ENCODE results near the gene MX1. TPM values are rescaled to one million over a fixed set of nuclear protein-coding genes. Genes with fewer than 3 reads are reported as not detected.

The MX1 gene
- total RNA-seq, 2 experiments from 2014 or later: 682 to 702 TPM

DNA sequence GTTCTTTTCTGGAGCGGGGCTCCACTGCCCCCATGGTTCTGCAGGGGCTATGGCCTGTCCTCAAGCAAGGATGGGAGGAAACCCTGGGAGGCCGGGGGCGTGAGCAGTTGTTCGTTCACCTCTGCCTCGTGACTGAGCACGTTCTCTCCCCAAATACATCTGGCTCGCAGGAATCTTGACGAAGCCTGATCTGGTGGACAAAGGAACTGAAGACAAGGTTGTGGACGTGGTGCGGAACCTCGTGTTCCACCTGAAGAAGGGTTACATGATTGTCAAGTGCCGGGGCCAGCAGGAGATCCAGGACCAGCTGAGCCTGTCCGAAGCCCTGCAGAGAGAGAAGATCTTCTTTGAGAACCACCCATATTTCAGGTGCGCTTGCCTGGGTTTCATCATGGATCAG, 15.5 kb downstream of the MX1 start:
- Mint-ChIP-seq H3K4me3 (no peak overlapping the region), H3K9me3 (no peaks in the 10 kb centered on the region), H3K4me1 (peaks cover 55% of the 10 kb centered on the region), H3K36me3 (ENCODE audit: low read depth) (peaks cover 95% of the 10 kb centered on the region), H3K27me3 (no peaks in the 10 kb centered on the region), H3K27ac (no peak overlapping the region)
- ChIA-PET POLR2A (interaction anchor here (0.8 kb wide), 1 partner anchor 57 kb away, joined by 3 read pairs; no protein-coding TSS in a partner anchor), CTCF (no interaction called here)
- DNase-seq: no peak

DNA sequence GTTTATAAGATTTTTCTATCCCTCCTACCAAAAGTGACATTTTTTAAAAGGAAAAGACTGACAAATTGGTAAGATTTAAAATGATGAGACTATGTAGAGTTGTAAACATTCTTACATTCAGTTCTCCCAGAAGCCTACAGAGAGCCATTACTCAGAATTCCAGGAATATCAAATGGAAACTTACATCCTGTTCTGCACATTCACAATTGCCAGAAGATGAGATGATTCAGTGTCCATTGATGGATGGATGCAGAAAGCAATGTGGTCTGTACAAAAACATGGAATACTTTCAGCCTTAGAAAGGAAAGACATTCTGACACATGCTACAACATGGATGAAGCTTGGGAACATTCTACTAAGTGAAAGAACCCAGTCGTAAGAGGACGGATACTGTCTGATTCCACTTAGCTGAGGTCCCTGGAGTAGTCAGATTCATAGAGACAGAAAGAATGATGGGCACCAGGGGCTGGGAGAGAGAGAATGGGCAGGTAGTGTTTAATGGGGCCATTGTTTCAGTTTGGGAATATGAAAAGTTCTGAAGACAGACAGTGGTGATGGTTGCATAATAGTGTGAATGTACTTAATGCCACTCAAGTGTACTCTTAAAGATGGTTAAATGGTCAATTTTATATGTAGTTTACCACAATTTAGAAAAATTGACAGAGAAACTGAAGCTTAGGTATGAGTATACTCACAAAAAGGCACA, 16.6 kb downstream of the MX1 start:
- Mint-ChIP-seq H3K36me3 (ENCODE audit: low read depth) (peaks cover 95% of the 10 kb centered on the region), H3K9me3 (no peaks in the 10 kb centered on the region), H3K4me3 (no peak overlapping the region), H3K27me3 (no peaks in the 10 kb centered on the region), H3K27ac (no peak overlapping the region), H3K4me1 (peaks cover 48% of the 10 kb centered on the region)
- POLR2A ChIA-PET: interaction anchor here (1.0 to 1.4 kb wide), 3 partner anchors 9 to 80 kb away, joined by 3 read pairs; partner anchors contain the start of gene MX2
- CTCF ChIA-PET: interaction anchor here (1.2 kb wide), 1 partner anchor 8 kb away, joined by 4 read pairs; no protein-coding TSS in a partner anchor
- no peak for DNase-seq

DNA sequence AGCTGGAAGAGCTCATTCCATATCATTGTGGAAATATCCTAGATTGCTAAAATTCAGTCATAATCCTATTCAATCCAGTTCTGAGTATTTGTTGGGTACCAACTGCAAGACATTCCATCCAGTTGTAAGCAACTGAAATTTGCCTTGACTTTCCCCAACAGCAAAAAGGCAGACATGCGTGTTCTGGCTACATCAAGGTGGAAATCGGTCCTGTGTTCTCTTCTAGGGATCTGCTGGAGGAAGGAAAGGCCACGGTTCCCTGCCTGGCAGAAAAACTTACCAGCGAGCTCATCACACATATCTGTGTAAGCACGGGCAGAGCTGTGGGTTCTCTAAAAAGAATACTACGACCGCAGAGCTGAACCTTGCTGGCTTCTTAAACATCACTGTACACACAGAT, 17.5 kb downstream of the MX1 start:
- H3K27me3 Mint-ChIP-seq: no peaks in the 10 kb centered on the region
- H3K9me3 Mint-ChIP-seq: no peaks in the 10 kb centered on the region
- H3K4me1 Mint-ChIP-seq: peaks cover 41% of the 10 kb centered on the region
- ChIA-PET POLR2A (interaction anchor here (1.0 to 1.4 kb wide), 3 partner anchors 9 to 14 kb away, joined by 3 to 4 read pairs (median 3); no protein-coding TSS in a partner anchor), CTCF (interaction anchor here (1.2 kb wide), 1 partner anchor 9 kb away, joined by 4 read pairs; no protein-coding TSS in a partner anchor)
- H3K27ac Mint-ChIP-seq: no peak overlapping the region
- no peak for DNase-seq
- peaks cover 95% of the 10 kb centered on the region for H3K36me3 Mint-ChIP-seq (ENCODE audit: low read depth)
- no peak overlapping the region for H3K4me3 Mint-ChIP-seq

DNA sequence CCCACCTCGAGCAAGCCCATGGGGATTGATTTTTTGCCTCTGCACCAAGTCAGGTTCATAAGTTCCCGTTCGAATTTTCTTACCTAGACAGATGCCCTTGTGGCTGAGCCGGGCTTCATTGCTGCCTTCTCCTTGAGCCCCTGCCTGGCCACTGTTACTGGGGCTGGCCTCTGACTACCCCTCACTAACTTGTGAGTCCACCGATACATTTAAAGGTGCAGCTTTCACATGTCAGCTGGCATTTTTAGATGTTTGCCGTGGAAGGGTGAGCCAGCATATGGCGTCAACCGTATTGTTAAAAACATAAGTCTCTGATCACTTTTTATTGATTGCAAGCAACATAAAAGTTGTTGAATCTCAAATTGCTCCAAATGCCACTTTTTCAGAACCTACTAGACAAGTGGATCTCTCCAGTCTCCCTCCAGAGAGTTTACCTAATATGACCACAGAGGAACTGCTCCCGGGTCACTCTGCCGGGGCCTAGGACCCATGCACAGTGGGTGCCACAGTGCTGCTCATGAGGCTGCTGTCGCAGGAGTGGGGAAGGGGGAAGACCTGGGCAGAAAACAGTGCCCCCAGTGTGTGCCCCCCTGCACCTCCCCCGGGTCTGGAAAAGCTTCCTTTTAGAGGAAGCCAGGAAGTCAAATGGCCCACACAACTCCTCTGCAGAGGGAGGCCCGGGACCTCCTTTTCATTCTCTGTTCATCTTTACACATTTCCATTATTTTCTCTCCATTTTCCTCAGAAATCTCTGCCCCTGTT, 18.8 kb downstream of the MX1 start:
- DNase-seq: no peak
- H3K9me3 Mint-ChIP-seq: no peaks in the 10 kb centered on the region
- CTCF ChIA-PET: no interaction called here
- H3K4me1 Mint-ChIP-seq: peaks cover 34% of the 10 kb centered on the region
- no peak overlapping the region for H3K4me3 Mint-ChIP-seq
- no peaks in the 10 kb centered on the region for H3K27me3 Mint-ChIP-seq
- POLR2A ChIA-PET: interaction anchor here (0.9 kb wide), 1 partner anchor 16 kb away, joined by 3 read pairs; no protein-coding TSS in a partner anchor
- H3K36me3 Mint-ChIP-seq (ENCODE audit: low read depth): peaks cover 96% of the 10 kb centered on the region
- no peak overlapping the region for H3K27ac Mint-ChIP-seq

GRCh38 chr21:41445465-41445862, 19.4 kb downstream of the MX1 start:
- H3K9me3 Mint-ChIP-seq: no peaks in the 10 kb centered on the region
- peaks cover 31% of the 10 kb centered on the region for H3K4me1 Mint-ChIP-seq
- no peak overlapping the region for H3K4me3 Mint-ChIP-seq
- no peak overlapping the region for H3K27ac Mint-ChIP-seq
- H3K36me3 Mint-ChIP-seq (ENCODE audit: low read depth): peaks cover 95% of the 10 kb centered on the region
- ChIA-PET POLR2A (no interaction called here), CTCF (no interaction called here)
- no peak for DNase-seq
- H3K27me3 Mint-ChIP-seq: no peaks in the 10 kb centered on the region

DNA sequence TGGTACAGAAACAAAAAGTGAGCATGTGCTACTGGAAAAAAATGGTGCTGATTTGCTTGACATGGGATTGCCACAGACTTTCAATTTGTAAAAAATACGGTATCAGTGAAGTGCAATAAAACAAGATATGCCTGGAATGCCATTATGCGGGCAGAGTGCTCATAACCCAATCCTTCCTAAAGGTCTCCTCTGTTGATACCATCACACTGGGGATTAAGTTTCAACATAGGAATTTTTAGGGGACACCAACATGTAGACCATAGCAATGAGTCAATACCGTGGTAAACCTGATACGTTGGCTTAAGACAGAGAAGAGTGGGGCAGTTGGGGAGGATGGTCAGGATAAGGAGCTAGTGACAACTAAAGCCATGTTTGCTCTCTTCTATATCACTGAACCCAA, 20.5 kb downstream of the MX1 start:
- H3K27me3 Mint-ChIP-seq: no peaks in the 10 kb centered on the region
- peaks cover 29% of the 10 kb centered on the region for H3K4me1 Mint-ChIP-seq
- H3K4me3 Mint-ChIP-seq: no peak overlapping the region
- POLR2A ChIA-PET: interaction anchor here (1.3 to 1.9 kb wide), 2 partner anchors 10 to 163 kb away, joined by 3 to 7 read pairs; no protein-coding TSS in a partner anchor
- peaks cover 94% of the 10 kb centered on the region for H3K36me3 Mint-ChIP-seq (ENCODE audit: low read depth)
- H3K9me3 Mint-ChIP-seq: no peaks in the 10 kb centered on the region
- CTCF ChIA-PET: no interaction called here
- H3K27ac Mint-ChIP-seq: no peak overlapping the region
- no peak for DNase-seq

- Mint-ChIP-seq H3K4me3 (no peak overlapping the region), H3K27ac (no peak overlapping the region), H3K9me3 (no peaks in the 10 kb centered on the region), H3K4me1 (peaks cover 27% of the 10 kb centered on the region), H3K27me3 (no peaks in the 10 kb centered on the region), H3K36me3 (ENCODE audit: low read depth) (peaks cover 94% of the 10 kb centered on the region)
- DNase-seq: no peak
- POLR2A ChIA-PET: interaction anchor here (1.3 to 1.9 kb wide), 2 partner anchors 9 to 164 kb away, joined by 3 to 7 read pairs; no protein-coding TSS in a partner anchor
- CTCF ChIA-PET: no interaction called here
These were observed 21.3 kb downstream of the MX1 start for GRCh38 chr21:41447356-41447755.

DNA sequence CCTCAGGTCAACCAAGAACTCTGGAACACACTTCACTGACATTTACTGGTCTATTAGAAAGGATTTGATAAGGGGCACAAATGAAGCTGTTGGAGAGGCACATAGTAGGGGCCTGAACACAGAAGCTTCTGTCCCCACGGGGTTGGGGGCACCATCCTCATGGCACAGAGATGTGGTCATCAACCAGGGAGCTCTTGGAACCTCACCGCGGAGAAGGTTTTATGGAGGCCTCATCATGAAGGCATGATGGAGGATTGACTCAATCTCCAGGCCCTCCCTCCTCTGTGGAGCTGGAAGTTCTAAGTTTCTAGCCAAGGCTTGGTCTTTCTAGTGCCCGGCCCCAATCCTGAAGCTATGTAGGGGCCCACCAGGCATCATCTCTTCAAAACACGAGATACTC, 23.6 kb downstream of the MX1 start:
- CTCF ChIA-PET: no interaction called here
- H3K36me3 Mint-ChIP-seq (ENCODE audit: low read depth): peaks cover 96% of the 10 kb centered on the region
- POLR2A ChIA-PET: interaction anchor here (0.9 to 2.1 kb wide), 5 partner anchors 9 to 88 kb away, joined by 3 to 9 read pairs (median 4); partner anchors contain the start of genes MX1 and MX2
- H3K4me1 Mint-ChIP-seq: peaks cover 19% of the 10 kb centered on the region
- H3K9me3 Mint-ChIP-seq: no peaks in the 10 kb centered on the region
- no peak overlapping the region for H3K27ac Mint-ChIP-seq
- no peak overlapping the region for H3K4me3 Mint-ChIP-seq
- DNase-seq: no peak
- no peaks in the 10 kb centered on the region for H3K27me3 Mint-ChIP-seq

DNA sequence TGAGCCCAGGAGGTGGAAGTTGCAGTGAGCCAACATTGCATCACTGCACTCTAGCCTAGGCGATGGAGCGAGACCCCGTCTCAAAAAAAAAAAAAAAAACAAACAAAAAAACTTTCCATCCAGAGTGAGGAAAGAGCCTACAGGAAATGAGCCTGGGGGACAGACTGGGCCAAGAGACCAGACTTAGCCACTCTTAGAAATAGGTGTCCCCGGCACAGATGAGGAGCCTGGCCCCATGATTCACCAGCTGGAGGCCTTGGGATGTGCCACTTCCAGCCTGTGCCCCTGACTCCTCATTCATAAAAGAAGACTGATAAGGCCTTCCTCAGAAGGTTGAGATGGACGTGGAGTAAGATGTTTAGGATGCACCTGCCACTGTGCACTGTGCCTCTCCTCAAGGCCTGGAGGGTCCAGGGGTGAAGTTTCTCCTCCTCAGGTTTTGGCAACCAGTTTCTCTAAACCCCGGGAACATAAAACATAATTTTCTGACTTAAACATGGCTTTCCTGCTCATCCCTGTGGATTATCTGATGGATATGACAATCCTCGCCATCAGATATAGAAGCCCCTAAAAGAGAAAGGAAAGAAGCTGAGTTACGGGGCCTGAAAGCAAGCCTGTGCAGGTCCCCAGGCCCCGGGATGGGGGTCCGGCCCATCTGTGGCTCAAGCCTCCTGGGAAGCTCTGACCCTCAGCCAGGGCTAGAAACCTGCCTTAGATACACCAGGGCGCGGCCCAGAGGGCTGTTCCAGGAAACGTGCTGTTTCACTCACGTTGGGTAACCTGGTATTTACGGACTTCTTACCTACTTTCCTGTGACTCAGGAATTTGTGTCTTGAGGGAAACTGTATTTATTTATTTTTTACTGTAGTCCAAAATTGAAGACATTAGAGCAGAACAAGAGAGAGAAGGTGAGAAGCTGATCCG, 26.0 kb downstream of the MX1 start:
- no peak overlapping the region for H3K4me3 Mint-ChIP-seq
- ChIA-PET CTCF (interaction anchor here (1.7 kb wide), 1 partner anchor 169 kb away, joined by 6 read pairs; no protein-coding TSS in a partner anchor), POLR2A (interaction anchor here (0.9 to 1.5 kb wide), 5 partner anchors 8 to 33 kb away, joined by 3 to 4 read pairs (median 3); no protein-coding TSS in a partner anchor)
- H3K27me3 Mint-ChIP-seq: no peaks in the 10 kb centered on the region
- peaks cover 7% of the 10 kb centered on the region for H3K4me1 Mint-ChIP-seq
- H3K27ac Mint-ChIP-seq: no peak overlapping the region
- H3K9me3 Mint-ChIP-seq: no peaks in the 10 kb centered on the region
- DNase-seq: no peak
- H3K36me3 Mint-ChIP-seq (ENCODE audit: low read depth): peaks cover 96% of the 10 kb centered on the region

DNA sequence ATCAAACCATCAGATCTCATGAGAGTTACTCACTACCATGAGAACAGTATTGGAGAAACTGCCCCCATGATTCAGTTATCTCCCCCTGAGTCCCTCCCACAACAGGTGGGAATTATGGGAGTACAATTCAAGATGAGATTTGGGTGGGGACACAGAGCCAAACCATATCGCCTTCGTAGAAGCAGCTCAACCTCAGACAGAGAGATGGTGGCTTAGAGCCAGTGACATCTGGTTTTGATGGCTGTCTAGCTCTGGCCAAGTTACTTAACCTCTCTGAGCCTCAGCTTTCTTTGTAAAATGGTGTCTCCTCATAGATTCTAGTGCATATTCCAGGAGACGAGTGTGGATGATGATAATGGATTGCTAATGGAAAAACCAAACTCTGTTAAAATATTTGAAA, 27.2 kb downstream of the MX1 start:
- Mint-ChIP-seq H3K27me3 (no peaks in the 10 kb centered on the region), H3K4me3 (no peak overlapping the region), H3K27ac (no peak overlapping the region), H3K9me3 (no peaks in the 10 kb centered on the region), H3K36me3 (ENCODE audit: low read depth) (peaks cover 95% of the 10 kb centered on the region), H3K4me1 (peaks cover 4% of the 10 kb centered on the region)
- DNase-seq: no peak
- CTCF ChIA-PET: interaction anchor here (1.7 kb wide), 1 partner anchor 170 kb away, joined by 6 read pairs; no protein-coding TSS in a partner anchor
- POLR2A ChIA-PET: interaction anchor here (0.9 to 1.5 kb wide), 4 partner anchors 11 to 28 kb away, joined by 3 to 4 read pairs (median 3); no protein-coding TSS in a partner anchor

GRCh38 chr21:41453761-41454160, 27.7 kb downstream of the MX1 start:
- no peak for DNase-seq
- ChIA-PET POLR2A (interaction anchor here (0.9 to 1.5 kb wide), 2 partner anchors 11 to 28 kb away, joined by 3 read pairs; no protein-coding TSS in a partner anchor), CTCF (no interaction called here)
- peaks cover 4% of the 10 kb centered on the region for H3K4me1 Mint-ChIP-seq
- no peaks in the 10 kb centered on the region for H3K9me3 Mint-ChIP-seq
- no peaks in the 10 kb centered on the region for H3K27me3 Mint-ChIP-seq
- no peak overlapping the region for H3K4me3 Mint-ChIP-seq
- peaks cover 95% of the 10 kb centered on the region for H3K36me3 Mint-ChIP-seq (ENCODE audit: low read depth)
- no peak overlapping the region for H3K27ac Mint-ChIP-seq

DNA sequence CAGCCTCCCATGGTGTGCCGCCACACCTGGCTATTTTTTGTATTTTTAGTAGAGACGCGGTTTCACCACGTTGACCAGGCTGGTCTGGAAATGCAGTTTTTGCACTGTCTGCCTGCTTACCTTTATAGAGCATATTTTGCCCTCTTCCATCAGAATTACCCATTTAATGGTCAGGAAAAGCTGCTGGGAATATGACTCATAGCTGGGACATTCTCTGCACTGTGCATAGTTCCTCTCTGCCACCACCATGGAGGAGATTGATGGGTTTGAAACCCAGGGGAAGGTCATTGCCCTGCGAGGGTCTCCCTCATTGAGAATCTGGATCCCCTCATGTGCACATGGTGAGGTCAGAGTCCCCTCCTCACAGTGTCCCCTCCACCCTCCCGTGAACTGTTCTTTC, 32.1 kb downstream of the MX1 start:
- ChIA-PET CTCF (interaction anchor here (1.0 kb wide), 1 partner anchor 132 kb away, joined by 3 read pairs; no protein-coding TSS in a partner anchor), POLR2A (interaction anchor here (1.1 to 2.0 kb wide), 4 partner anchors 8 to 96 kb away, joined by 3 to 9 read pairs (median 4); partner anchors contain the start of gene MX2)
- Mint-ChIP-seq H3K36me3 (ENCODE audit: low read depth) (peaks cover 90% of the 10 kb centered on the region), H3K4me1 (peaks cover 2% of the 10 kb centered on the region), H3K27ac (no peak overlapping the region), H3K4me3 (no peak overlapping the region), H3K27me3 (no peaks in the 10 kb centered on the region), H3K9me3 (peaks cover 2% of the 10 kb centered on the region)
- DNase-seq: no peak
